ENCODE measurements around the gene MXI1.
"Not testable (repeated sequence)": the region's sequence is repeated elsewhere in the genome, so short reads cannot be mapped to it uniquely, and the experiment has no call there.

Gene MXI1

DNA sequence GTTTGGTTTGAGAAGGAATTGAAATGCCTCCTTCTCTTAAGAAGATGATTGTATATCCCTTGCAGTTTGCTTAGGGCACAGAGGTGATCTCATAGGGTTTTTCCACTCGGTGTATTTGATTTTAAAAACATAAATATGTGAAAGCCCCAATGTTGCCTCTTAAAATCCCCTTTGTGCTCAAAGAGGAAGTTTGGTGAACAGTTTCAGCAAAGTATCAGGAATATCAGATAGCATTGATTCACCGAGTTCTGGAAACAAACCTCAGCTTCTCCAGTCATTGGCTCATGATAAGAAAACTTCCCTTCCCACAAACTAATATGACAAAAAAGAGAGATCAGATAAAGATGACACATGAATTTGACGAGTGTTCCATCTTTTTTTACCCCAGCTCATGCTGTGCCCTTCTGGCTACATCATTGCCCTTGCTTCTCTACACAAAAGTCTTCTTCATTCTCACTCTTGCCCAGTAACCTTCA is 117.4 kb downstream of the MXI1 start:
- no peak for DNase-seq

DNA sequence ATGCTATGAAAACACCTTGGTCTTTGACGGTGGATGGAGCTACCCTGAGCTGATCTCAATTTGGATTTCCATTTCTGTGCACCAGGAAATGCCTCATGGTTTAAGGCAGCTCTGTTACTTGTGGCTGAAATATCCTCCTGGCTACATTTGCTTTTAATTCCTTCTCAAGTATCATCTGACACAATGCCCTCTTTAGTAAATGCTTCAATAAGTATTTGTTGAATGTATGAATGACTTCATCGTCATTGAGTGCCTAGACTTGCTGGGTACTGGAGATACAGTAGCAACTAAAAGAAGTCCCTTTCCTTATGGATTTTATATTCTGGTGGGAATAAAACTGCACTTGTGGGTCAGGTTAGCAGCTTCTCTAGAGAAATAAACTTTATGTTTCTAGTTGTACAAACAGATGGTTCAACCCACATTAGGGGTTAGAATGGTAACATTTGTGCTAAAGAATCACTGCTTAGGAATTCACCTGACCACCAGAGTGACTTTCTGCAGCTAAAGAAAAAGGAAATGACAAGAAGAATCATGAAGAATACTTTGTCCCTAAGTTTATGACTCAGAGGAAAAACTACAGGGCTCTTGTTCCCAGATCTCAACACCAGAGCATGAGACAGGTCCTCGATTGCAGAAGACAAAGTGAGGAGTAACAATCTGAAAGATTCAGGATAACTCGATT is 119.1 kb downstream of the MXI1 start:
- no peak for DNase-seq

DNA sequence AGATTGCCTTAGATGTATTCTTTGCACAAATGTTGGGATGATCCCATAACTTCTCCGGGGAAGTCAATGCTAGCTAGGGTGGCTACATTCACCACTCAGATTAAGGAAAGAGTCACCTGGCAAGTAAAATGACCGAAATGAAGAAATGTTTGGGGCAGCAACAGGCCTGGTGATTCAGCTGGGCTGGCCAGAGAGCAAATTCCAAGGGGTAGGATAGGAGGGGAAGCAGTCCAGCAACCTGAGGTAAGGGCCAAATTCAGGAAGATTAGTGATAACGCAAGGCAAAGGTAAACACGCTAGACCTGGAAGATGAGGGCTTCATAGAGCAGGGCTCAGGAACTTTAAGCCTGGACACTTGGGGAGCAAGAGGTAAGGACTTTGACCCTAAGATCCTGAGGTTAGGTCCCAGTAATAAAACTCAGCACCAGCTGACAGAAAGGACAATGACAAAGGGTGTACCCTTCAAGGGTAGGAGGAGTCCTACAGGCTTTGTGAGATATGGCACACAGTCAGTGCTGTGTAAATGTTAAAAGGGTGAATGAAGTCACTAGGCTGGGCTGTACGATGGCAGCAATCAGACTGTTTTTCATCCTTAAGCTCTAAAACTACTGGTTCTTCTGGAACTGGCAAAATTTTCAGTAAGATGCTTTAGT is 120.0 kb downstream of the MXI1 start:
- no peak for DNase-seq

DNA sequence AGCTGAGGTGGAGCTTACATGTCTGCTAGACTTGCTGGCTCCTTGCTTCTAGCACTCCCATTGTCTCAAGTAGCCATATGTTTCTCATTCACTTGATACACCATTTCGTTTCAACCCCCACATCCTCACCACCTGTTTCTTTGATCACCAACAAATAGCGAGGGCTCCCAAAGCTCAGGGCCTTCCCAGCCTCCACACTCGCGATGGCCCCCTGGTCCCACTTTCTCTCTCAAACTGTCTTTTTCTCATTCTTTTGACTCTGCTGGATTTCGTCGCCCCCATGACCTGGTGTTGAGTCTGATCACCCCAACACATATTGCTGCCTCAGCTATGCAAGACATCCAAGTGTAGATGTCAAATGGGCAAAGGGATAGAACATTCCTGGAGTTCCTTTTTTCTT is 123.3 kb downstream of the MXI1 start:
- DNase-seq = no peak

DNA sequence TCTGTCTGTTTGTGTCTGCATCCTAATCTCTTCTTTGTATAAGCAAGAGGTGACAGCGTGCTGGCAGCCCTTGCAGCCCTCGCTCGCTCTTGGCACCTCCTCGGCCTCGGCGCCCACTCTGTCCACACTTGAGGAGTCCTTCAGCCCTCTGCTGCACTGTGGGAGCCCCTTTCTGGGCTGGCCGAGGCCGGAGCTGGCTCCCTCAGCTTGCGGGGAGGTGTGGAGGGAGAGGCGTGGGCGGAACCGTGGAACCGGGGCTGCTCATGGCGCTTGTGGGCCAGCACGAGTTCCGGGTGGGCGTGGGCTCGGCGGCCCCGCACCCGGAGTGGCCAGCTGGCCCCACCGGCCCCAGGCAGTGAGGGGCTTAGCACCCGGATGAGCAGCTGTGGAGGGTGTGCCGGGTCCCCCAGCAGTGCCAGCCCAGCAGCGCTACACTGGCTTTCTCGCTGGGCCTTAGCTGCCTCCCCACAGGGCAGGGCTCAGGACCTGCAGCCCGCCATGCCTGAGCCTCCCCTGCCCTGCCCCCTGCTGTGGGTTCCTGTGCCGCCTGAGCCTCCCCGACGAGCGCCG is 123.9 kb downstream of the MXI1 start:
- DNase-seq = not testable (repeated sequence)

DNA sequence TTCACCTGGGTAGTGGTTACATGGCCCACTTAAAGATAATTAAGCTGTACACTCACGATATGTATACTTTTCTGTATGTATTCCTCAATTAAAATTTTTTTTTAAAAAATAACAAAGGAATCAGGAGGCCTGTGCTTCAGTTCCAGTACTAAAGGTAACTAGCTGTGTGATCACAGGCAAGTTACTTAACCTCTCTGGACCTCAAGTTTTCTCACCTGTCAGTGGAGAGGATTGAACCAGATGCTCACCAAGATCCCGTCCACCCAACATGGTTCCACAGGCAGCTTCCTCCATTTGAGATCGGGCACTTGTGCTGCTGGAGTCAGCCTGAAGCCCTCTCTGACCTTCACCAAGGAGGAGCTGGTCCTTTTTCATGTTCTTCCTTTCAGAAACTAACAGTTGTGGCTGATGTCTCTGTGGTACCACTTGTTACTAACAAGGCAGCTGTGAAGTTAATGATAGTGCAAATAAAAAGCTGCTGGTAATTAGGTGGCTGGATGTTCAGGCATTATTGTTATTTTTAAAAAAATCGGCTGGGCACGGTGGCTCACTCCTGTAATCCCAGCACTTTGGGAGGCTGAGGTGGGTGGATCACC is 126.8 kb downstream of the MXI1 start:
- DNase-seq = no peak

DNA sequence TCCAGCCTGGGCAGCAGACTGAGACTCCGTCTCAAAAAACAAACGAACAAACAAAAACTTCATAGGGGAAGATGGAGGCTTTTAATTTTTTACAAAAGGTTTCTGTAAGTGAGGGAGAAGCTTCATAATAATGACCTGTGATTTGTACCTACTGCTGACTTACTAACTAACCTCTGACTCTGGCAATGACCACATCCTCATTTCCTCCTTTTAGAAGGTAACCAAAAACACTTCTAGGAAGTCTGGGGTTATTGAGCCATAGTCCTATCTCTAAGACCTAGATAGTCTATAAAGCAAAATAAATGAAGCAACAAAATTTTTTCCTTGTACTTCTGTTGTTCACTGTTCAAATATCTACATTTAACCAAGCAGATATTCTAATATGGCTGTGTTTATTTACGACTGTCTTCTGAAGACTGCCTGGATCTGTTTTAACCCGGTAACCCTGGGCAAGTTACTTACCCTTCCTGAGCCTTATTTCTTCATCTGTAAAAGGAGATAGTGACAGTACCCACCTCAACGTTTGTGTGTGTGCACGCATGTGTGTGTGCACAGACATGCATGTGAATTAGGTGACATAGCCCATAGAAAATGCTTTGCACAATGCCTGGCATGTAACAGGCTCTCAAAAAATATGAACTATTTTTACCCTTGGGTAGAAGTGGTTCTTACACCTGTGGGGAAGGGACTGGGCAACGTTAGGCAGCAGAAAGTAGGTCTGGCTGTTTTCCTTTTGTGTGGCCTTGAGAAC is 128.1 kb downstream of the MXI1 start:
- no peak for DNase-seq

DNA sequence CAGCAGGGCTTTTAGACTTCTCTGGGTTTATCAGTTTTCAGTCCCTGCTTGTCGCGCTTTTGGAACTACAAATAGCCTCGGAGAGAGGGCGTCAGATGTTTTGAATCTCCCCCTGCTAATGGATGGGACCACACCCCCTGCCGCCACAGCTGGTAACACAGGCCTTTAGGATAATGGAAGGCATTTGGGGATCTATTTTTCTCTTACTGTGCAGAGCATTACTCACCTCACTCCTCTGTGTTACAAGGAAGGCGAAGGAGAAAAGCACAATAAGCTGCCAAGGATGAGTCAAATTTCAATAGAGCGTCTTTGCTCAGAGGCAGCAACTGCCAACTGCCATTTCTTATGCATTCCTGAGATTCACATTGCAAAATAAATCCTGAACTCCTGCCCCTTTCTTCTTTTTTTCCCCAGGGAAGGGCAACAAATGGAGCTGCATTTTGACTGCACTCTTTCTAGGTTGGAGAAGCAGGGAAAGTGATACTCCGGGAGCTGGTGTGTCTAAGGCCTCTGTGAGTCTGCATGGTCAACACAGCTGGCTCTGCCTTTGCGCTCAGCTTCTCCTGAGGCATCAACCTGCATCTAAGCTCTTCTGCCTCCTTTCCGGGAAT is 128.8 kb downstream of the MXI1 start:
- DNase-seq = no peak

Data from stimulated activated CD8-positive, alpha-beta memory T cell treated with anti-CD3 and anti-CD28 coated beads, Interleukin-4, amount 100 ng/mL, for 48 hours (primary cell).